HepG2 (cell line): ENCODE data around the gene VPS29. TPM values are rescaled to one million over a fixed set of nuclear protein-coding genes. Genes with fewer than 3 reads are reported as not detected.
A peak's percentile ranks its signal among the peaks of the same experiment; 100 is the strongest.

ENCODE experiments used
- E2F5 ChIP-seq: sonication (generic); formaldehyde crosslinking; conservative IDR thresholded peaks from 2 replicates; pipeline ENCODE4 v1.4.0; 2020; ENCODE audit warnings: missing genetic modification reagents
- EEA1 ChIP-seq: sonication (generic); formaldehyde crosslinking; IDR thresholded peaks from 2 replicates; pipeline ENCODE4 v1.5.1; 2020; ENCODE audit warnings: mild to moderate bottlenecking, missing genetic modification reagents, borderline replicate concordance
- EZH2 ChIP-seq: conservative IDR thresholded peaks from 2 replicates; pipeline ENCODE4 v1.6.1; 2012; ENCODE audit warnings: mild to moderate bottlenecking, low read depth, low read length, moderate library complexity
- GTF3A ChIP-seq: sonication (generic); formaldehyde crosslinking; conservative IDR thresholded peaks from 2 replicates; pipeline ENCODE4 v1.4.0; 2020; ENCODE audit warnings: mild to moderate bottlenecking, missing genetic modification reagents
- MAFK ChIP-seq, 2 experiments: IDR thresholded peaks in 1 of 2; conservative IDR thresholded peaks in 1 of 2; 2 replicates each; pipeline ENCODE4 v1.6.1; 2011; ENCODE audit warnings: improper control_type of control experiment in 2 of 2, low read length in 2 of 2
- MTA3 ChIP-seq: sonication (generic); formaldehyde crosslinking; IDR thresholded peaks from 2 replicates; pipeline ENCODE4 v1.4.0; 2020; ENCODE audit warnings: missing genetic modification reagents
- RARA ChIP-seq: IDR thresholded peaks from 2 replicates; pipeline ENCODE4 v1.6.1; 2016; ENCODE audit warnings: missing genetic modification reagents, missing compliant biosample characterization
- SNAPC4 ChIP-seq: sonication (generic); formaldehyde crosslinking; IDR thresholded peaks from 2 replicates; pipeline ENCODE4 v1.4.0; 2020; ENCODE audit warnings: mild to moderate bottlenecking, missing genetic modification reagents
- SNRNP70 ChIP-seq: fragments of 200-400 bp; formaldehyde crosslinking; IDR thresholded peaks from 2 replicates; pipeline ENCODE4 v1.6.1; 2017; ENCODE audit warnings: mild to moderate bottlenecking, low read depth, low read length, moderate library complexity
- TGIF2 ChIP-seq: IDR thresholded peaks from 2 replicates; pipeline ENCODE4 v1.6.1; 2016; ENCODE audit warnings: control low read depth, missing compliant biosample characterization
- ZBTB43 ChIP-seq: sonication (generic); formaldehyde crosslinking; conservative IDR thresholded peaks from 2 replicates; pipeline ENCODE4 v1.4.0; 2020; ENCODE audit warnings: missing genetic modification reagents
- ZNF44 ChIP-seq: sonication (generic); formaldehyde crosslinking; IDR thresholded peaks from 2 replicates; pipeline ENCODE4 v1.5.1; 2020; ENCODE audit warnings: mild to moderate bottlenecking, missing genetic modification reagents
- ZNF569 ChIP-seq: sonication (generic); formaldehyde crosslinking; IDR thresholded peaks from 2 replicates; pipeline ENCODE4 v1.5.0; 2020; ENCODE audit warnings: mild to moderate bottlenecking, missing genetic modification reagents, moderate library complexity, borderline replicate concordance
- ZNF577 ChIP-seq: sonication (generic); formaldehyde crosslinking; IDR thresholded peaks from 2 replicates; pipeline ENCODE4 v1.4.0; 2020; ENCODE audit warnings: mild to moderate bottlenecking, low read depth, missing genetic modification reagents, borderline replicate concordance
- ZNF598 ChIP-seq: sonication (generic); formaldehyde crosslinking; IDR thresholded peaks from 2 replicates; pipeline ENCODE4 v1.5.1; 2020; ENCODE audit warnings: mild to moderate bottlenecking, missing genetic modification reagents, borderline replicate concordance
- polyA plus RNA-seq, 8 experiments: library from polyadenylated mRNA; depleted of rRNA in 3 of 8; stranded (reverse) in 7 of 8; unstranded in 1 of 8; fragments of >200 nt; fragmentation: Illumina TruSeq in 4 of 8; extraction: Trizol in 4 of 8; gene quantifications; 2 replicates each; pipeline versions ENCODE4 v1.2.1 to v1.2.3, GENCODE V29; 2011 to 2016; ENCODE audit warnings: low read depth in 4 of 8, missing spikeins in 1 of 8, mixed read lengths in 1 of 8; ENCODE audit not compliant: insufficient read depth in 1 of 8
- total RNA-seq, 5 experiments: library from RNA; depleted of rRNA; stranded (reverse); fragments of >200 nt; fragmentation: Illumina TruSeq; extraction: Trizol; gene quantifications; 2 replicates each; pipeline ENCODE4 v1.2.3, GENCODE V29; 2016; ENCODE audit warnings: low read depth in 1 of 5
- TF ChIP-seq, protein P1 (sequence below): sonication (generic); formaldehyde crosslinking; IDR thresholded peaks from 2 replicates; pipeline ENCODE4 v1.5.0; 2020; ENCODE audit warnings: mild to moderate bottlenecking, missing genetic modification reagents, borderline replicate concordance

Gene VPS29
- total and polyA plus RNA-seq, 2 of the 13 experiments (the other 11 are each of a cell fraction or from before 2014, with no cell fraction given) = 107 to 114 TPM

DNA sequence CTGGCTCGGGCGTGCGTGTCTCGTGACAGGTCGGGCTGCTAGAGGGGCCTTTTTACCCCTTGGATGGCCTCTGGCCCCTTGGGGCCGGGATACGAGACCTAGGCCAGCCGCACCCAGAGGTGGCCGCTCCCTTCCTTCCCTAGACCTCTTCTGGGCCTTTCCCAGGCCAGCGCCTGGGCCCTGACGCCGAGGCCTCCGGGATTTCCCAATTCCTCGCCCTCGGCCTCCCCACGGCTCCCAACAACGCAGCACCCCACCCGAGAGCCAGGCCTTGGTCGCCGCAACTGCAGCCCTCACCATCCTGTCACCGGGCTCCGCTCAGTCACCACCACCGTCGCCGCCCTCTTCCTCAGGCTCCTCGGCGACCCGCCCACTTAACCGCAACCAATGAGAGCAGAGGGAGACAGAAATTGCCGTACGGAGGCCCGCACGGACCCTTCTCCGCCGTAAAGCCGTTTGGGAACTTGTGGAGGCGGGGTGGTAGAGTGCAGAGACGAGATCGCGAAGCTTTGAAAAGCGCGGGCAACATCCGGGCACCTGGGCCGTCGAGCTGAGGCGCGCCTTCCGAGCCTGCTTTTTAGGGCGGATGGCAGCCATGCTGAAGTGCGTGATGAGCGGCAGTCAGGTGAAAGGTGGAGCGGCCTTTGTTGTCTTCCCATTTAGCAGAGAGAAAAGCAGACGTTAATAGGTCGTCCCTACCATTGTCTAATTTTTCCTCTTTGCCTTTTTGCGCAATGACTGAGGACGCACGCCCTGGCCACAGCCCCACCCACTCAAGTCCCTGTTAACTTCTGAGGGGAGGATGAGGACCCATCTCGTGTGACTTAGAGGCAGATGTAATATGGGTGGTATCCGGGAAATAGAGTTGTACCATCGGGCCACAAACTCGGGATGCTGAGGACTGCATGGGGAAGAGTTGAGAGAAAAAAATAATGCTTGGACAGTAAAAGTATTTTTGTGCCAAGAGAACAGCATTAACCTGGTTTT is at the start of gene VPS29, which contains the start of gene RAD9B (continued):
- TF ChIP-seq, protein P1, sequence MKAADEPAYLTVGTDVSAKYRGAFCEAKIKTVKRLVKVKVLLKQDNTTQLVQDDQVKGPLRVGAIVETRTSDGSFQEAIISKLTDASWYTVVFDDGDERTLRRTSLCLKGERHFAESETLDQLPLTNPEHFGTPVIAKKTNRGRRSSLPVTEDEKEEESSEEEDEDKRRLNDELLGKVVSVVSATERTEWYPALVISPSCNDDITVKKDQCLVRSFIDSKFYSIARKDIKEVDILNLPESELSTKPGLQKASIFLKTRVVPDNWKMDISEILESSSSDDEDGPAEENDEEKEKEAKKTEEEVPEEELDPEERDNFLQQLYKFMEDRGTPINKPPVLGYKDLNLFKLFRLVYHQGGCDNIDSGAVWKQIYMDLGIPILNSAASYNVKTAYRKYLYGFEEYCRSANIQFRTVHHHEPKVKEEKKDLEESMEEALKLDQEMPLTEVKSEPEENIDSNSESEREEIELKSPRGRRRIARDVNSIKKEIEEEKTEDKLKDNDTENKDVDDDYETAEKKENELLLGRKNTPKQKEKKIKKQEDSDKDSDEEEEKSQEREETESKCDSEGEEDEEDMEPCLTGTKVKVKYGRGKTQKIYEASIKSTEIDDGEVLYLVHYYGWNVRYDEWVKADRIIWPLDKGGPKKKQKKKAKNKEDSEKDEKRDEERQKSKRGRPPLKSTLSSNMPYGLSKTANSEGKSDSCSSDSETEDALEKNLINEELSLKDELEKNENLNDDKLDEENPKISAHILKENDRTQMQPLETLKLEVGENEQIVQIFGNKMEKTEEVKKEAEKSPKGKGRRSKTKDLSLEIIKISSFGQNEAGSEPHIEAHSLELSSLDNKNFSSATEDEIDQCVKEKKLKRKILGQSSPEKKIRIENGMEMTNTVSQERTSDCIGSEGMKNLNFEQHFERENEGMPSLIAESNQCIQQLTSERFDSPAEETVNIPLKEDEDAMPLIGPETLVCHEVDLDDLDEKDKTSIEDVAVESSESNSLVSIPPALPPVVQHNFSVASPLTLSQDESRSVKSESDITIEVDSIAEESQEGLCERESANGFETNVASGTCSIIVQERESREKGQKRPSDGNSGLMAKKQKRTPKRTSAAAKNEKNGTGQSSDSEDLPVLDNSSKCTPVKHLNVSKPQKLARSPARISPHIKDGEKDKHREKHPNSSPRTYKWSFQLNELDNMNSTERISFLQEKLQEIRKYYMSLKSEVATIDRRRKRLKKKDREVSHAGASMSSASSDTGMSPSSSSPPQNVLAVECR (CRISPR knock-in tag) = peak; percentile 97
- TF ChIP-seq TGIF2 = peak; percentile 95
- TF ChIP-seq ZNF569 (CRISPR knock-in tag) = no peak; the same call in 1 of the 2 replicates
- peak; percentile 87 for TF ChIP-seq ZBTB43 (CRISPR knock-in tag)
- peak; percentile 83 for TF ChIP-seq E2F5 (CRISPR knock-in tag)
- 0 out of 2 replicates have a peak, but pooled peaks have one; percentile 34 for TF ChIP-seq ZNF577 (CRISPR knock-in tag)
- TF ChIP-seq MTA3 (CRISPR knock-in tag) = no peak
- TF ChIP-seq SNAPC4 = peak; percentile 90
- peak; percentile 92; the same call in 1 of the 2 replicates for TF ChIP-seq ZNF598 (CRISPR knock-in tag)
- no peak for TF ChIP-seq EZH2
- peak; percentile 96 for TF ChIP-seq ZNF44
- TF ChIP-seq RARA (CRISPR knock-in tag) = no peak; the same call in 1 of the 2 replicates
- peak; percentile 91; the same call in 1 of the 2 replicates for TF ChIP-seq GTF3A (CRISPR knock-in tag)
- peak; percentile 81; the same call in 1 of the 2 replicates for TF ChIP-seq EEA1 (CRISPR knock-in tag)
- no peak for TF ChIP-seq MAFK (conservative IDR thresholded peaks at IDR 0.05 in 1 of 2, IDR thresholded peaks at IDR 0.05 in 1 of 2; ENCODE audit: low read length in 2 of 2)
- no peak for TF ChIP-seq SNRNP70
